Activated naive CD8-positive, alpha-beta T cell treated with anti-CD3 and anti-CD28 coated beads, Interleukin-2, amount 10 ng/mL, durations not matched to agents 7 days and 5 days (primary cell): Measurements from ENCODE around the gene CFAP20. TPM values are rescaled to one million over a fixed set of nuclear protein-coding genes. Genes with fewer than 3 reads are reported as not detected.

Experiments
- ATAC-seq: fragments of 150-1000 bp; cut with Tn5 transposase; one replicate; pipeline ENCODE4 v1.10.0; 2021; ENCODE audit warnings: low read depth, moderate library complexity
- POLR2A ChIA-PET: fragments of 350-600 bp; sonication (Branson Sonifier 250); formaldehyde crosslinking; loops from one replicate; lab custom pipeline; 2021; ENCODE audit warnings: antibody characterized with exemption; lab: Charles Lee
- DNase-seq: peaks from one replicate; pipeline ENCODE4 v3.0.0; 2021
- H3K27ac Mint-ChIP-seq: one replicate; pipeline ENCODE4 v1.8.0; 2022; ENCODE audit warnings: mild to moderate bottlenecking, mixed read lengths
- H3K27me3 Mint-ChIP-seq: one replicate; pipeline ENCODE4 v1.8.0; 2022; ENCODE audit warnings: mild to moderate bottlenecking, moderate library complexity, mixed read lengths
- H3K36me3 Mint-ChIP-seq: one replicate; pipeline ENCODE4 v1.8.0; 2021; ENCODE audit warnings: mild to moderate bottlenecking, mixed read lengths
- H3K4me1 Mint-ChIP-seq: one replicate; pipeline ENCODE4 v1.8.0; 2021; ENCODE audit warnings: mixed read lengths
- H3K4me3 Mint-ChIP-seq: one replicate; pipeline ENCODE4 v1.8.0; 2022; ENCODE audit warnings: mild to moderate bottlenecking, moderate library complexity, mixed read lengths
- H3K9me3 Mint-ChIP-seq: one replicate; pipeline ENCODE4 v1.8.0; 2021; ENCODE audit warnings: mixed read lengths
- total RNA-seq, 2 experiments: library from RNA; stranded (reverse); gene quantifications; one replicate each; pipeline ENCODE4 v1.2.3, GENCODE V29; 2021

The CFAP20 gene
- total RNA-seq, 2 experiments from 2014 or later = 38.5 to 40.6 TPM

DNA sequence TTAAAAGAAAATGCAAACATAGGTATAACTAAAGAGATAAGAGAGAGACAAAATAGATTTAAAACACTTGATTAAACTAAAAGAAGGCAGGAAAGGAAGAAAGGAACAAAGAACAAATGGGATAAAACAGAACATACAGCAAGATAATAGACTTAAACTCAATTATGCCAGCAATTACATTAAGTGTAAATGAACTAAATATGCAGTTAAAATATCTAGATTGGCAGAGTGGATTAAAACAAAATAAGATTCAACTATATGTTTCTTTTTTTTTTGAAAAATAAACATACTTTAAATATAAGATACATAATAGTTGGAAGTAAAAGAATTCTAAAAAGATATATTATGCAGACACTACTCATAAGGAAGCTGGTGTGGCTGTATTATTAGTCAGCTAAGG lies 9.7 kb upstream of the CFAP20 start:
- Mint-ChIP-seq H3K27ac (no peak overlapping the region), H3K9me3 (peaks cover 11% of the 10 kb centered on the region), H3K4me1 (no peaks in the 10 kb centered on the region), H3K4me3 (no peak overlapping the region), H3K36me3 (peaks cover 29% of the 10 kb centered on the region), H3K27me3 (no peaks in the 10 kb centered on the region)
- ATAC-seq (no peak), DNase-seq (no peak)
- POLR2A ChIA-PET = no interaction called here

DNA sequence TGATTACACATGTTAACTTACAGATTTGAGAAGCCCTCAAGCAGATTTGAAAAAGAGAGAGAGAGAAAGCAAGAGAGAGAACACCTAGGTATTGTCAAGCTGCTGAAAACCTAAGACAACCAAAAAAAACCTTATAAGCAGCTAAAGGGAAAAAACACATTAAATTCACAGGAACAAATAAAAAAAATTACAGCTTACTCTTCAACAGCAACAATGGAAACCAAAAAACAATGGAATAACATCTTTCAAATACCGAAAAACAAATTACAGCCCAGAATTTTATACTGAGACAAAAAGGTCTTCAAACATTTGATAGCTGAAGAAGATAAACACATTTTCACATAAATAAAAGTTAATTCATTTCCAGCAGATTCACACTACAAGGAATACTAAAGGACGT lies 8.4 kb upstream of the CFAP20 start:
- no peaks in the 10 kb centered on the region for H3K4me1 Mint-ChIP-seq
- no peak for ATAC-seq

DNA sequence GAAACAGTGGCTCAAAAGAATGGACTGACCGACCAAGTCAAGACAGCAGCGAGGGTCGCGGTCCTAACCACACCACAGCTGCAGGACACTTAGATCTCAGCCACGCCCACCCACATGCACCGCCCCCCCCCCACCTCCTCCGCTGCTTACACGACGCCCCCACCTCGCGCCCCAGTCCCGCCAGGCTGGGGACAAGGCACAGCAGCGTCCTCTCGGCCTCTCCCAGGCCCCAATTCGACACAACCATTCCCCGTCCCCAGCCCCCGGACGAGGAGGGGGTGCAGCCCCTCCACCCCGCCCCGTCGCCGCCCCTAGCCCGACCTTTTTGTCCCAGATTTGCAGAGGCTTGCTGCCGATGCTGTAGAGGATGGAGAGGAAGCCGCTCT lies 477 bp downstream of the CFAP20 start:
- no peaks in the 10 kb centered on the region for H3K9me3 Mint-ChIP-seq
- POLR2A ChIA-PET = interaction anchor here (0.7 to 1.9 kb wide), 10 partner anchors 7 to 499 kb away, joined by 3 to 8 read pairs (median 4); partner anchors contain the start of genes USB1 and ZNF319
- H3K27me3 Mint-ChIP-seq = no peaks in the 10 kb centered on the region
- peak overlapping the region; percentile 90 for H3K27ac Mint-ChIP-seq
- peak overlapping the region; percentile 98 for H3K4me3 Mint-ChIP-seq
- DNase-seq = no peak
- H3K4me1 Mint-ChIP-seq = peaks cover 40% of the 10 kb centered on the region
- no peak for ATAC-seq
- H3K36me3 Mint-ChIP-seq = peaks cover 5% of the 10 kb centered on the region

More for the DNA sequence above, 8.4 kb upstream of the CFAP20 start:
- peaks cover 11% of the 10 kb centered on the region for H3K9me3 Mint-ChIP-seq
- peaks cover 24% of the 10 kb centered on the region for H3K36me3 Mint-ChIP-seq
- H3K27me3 Mint-ChIP-seq = no peaks in the 10 kb centered on the region
- DNase-seq = no peak
- H3K4me3 Mint-ChIP-seq = no peak overlapping the region
- no peak overlapping the region for H3K27ac Mint-ChIP-seq
- POLR2A ChIA-PET = interaction anchor here (1.2 kb wide), 1 partner anchor 8 kb away, joined by 4 read pairs; no protein-coding TSS in a partner anchor

DNA sequence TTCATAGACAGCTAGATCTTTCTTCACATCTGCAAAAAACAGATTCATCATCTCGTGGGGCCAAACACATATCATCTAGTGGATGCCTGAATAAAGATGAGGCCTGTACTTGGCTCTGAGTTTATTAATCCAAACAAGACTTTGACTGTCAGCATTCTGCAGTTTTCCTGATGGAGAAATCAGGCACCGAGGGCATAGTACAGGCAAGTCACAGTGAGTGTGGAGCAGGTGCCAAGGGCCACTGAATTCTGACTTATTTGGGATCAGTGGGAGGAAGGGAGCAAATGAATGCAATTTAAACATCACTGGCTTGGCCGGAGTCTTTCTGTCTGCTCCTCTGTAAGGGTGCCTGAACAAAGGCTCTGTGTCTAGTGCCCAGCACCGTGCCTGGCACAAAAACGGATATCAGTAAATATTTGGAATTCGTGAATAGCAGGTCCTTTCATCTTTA lies 975 bp downstream of the CFAP20 start:
- peak overlapping the region; percentile 90 for H3K27ac Mint-ChIP-seq
- peaks cover 5% of the 10 kb centered on the region for H3K36me3 Mint-ChIP-seq
- H3K9me3 Mint-ChIP-seq = no peaks in the 10 kb centered on the region
- H3K4me1 Mint-ChIP-seq = peaks cover 42% of the 10 kb centered on the region
- no peaks in the 10 kb centered on the region for H3K27me3 Mint-ChIP-seq
- no peak for DNase-seq
- peak overlapping the region; percentile 98 for H3K4me3 Mint-ChIP-seq
- ATAC-seq = no peak
- POLR2A ChIA-PET = interaction anchor here (1.9 kb wide), 1 partner anchor 11 kb away, joined by 4 read pairs; no protein-coding TSS in a partner anchor

DNA sequence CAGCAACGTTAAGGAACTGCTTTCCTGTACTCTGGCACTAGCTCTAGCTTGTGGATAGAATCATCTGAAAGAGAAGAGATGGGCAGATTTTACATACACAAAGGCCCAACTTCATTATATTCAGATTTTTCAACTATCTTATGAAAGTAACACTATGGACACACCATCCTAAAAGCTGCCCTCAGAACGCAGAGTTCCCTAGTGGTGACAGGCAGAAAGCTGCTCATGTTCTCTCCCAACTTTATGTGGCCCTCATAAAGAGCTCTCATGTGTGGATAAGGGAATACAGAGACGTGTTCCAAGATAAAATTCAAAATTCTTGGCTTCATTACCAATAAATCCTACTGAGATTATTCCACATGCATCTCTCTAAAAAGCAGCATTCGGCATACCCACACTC lies 1.5 kb downstream of the CFAP20 start:
- Mint-ChIP-seq H3K4me3 (peak overlapping the region; percentile 98), H3K4me1 (peaks cover 42% of the 10 kb centered on the region), H3K27me3 (no peaks in the 10 kb centered on the region), H3K9me3 (no peaks in the 10 kb centered on the region), H3K36me3 (peaks cover 5% of the 10 kb centered on the region), H3K27ac (peak overlapping the region; percentile 90)
- no peak for ATAC-seq
- POLR2A ChIA-PET = interaction anchor here (0.8 kb wide), 1 partner anchor 103 kb away, joined by 6 read pairs; the partner anchor contains the start of gene MMP15
- no peak for DNase-seq

DNA sequence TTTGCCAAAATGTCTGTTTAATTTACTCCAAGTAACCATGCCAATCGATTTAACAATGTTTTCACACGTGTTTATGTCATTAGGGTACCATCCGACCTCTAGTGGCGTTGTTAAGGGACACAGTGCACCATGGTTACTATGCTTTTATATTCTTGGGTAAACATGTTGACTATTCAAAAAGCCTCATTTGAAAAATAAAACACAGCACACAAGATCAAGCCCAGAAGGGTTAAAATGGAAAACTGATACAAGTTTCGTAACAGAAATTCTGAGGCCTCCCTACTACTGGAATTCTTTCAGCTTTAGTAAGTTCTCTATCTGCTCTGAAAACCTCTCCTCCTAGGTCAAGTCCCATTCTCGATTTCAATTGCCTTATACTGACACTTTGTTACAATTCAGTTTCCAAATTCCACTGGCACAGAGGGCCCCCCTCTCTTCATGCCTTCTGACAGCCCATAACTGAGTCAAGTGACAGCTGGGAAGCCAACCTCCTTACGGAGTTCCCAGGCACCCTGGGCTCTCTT lies 2.1 kb downstream of the CFAP20 start:
- POLR2A ChIA-PET = interaction anchor here (0.8 kb wide), 1 partner anchor 102 kb away, joined by 6 read pairs; the partner anchor contains the start of gene MMP15

DNA sequence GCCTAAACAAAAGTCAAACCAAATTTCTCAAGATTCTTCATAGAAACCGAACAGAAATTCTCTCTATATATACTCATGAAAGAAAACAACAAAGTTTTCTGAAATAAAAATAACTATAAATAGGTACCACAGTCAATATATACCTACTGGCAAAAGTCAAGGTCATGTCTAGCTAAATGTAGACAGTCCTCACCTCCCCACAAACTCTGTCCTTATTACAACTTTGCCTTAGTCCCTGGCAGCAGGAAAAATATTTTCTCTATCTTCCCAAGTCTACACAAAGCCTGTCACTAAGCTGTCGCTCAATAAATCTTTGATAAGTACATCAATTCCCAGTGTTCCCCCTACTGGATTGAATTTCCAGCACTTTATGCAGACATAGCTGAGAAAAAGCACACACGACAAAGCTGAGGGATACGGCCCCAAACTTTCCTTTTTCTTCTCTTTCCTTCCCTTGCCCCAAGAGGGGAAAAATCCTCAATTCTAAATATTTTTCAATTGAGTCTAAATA lies 2.7 kb downstream of the CFAP20 start:
- Mint-ChIP-seq H3K36me3 (peaks cover 5% of the 10 kb centered on the region), H3K27me3 (no peaks in the 10 kb centered on the region), H3K9me3 (no peaks in the 10 kb centered on the region), H3K27ac (no peak overlapping the region), H3K4me3 (peak overlapping the region; percentile 98), H3K4me1 (peaks cover 45% of the 10 kb centered on the region)
- ATAC-seq = no peak
- DNase-seq = no peak
- POLR2A ChIA-PET = no interaction called here

More for the DNA sequence above, 2.1 kb downstream of the CFAP20 start:
- no peak for DNase-seq
- no peaks in the 10 kb centered on the region for H3K9me3 Mint-ChIP-seq
- ATAC-seq = no peak
- no peaks in the 10 kb centered on the region for H3K27me3 Mint-ChIP-seq
- H3K4me3 Mint-ChIP-seq = peak overlapping the region; percentile 98
- H3K36me3 Mint-ChIP-seq = peaks cover 5% of the 10 kb centered on the region
- H3K27ac Mint-ChIP-seq = peak overlapping the region; percentile 6
- peaks cover 42% of the 10 kb centered on the region for H3K4me1 Mint-ChIP-seq

DNA sequence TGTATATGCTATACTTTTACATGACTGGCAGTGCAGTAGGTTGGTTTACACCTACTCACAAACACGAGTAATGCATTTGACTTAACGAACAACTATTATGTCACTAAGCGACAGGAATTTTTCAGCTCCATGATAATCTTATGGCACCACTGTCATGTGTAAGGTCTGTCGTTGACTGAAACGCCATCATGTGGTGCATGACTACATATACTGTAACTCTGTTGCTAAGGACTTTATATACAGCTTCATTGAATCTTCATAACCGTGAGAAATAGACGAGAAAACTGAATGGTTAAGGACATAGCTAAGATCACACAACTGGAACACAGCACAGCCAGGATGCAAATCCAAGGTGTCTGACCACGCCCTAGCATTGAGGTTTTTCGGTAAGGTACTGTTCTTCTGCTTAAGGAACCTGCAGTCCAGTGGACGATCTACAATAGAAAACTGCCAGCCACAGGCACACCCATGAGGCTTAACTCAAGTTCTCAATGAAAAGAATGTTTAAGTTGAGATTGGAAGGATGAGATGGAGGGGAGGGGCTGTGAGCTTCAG lies 3.3 kb downstream of the CFAP20 start:
- Mint-ChIP-seq H3K27me3 (no peaks in the 10 kb centered on the region), H3K9me3 (no peaks in the 10 kb centered on the region), H3K4me3 (no peak overlapping the region), H3K4me1 (peaks cover 46% of the 10 kb centered on the region), H3K27ac (no peak overlapping the region), H3K36me3 (peaks cover 5% of the 10 kb centered on the region)
- POLR2A ChIA-PET = no interaction called here
- ATAC-seq (no peak), DNase-seq (no peak)

DNA sequence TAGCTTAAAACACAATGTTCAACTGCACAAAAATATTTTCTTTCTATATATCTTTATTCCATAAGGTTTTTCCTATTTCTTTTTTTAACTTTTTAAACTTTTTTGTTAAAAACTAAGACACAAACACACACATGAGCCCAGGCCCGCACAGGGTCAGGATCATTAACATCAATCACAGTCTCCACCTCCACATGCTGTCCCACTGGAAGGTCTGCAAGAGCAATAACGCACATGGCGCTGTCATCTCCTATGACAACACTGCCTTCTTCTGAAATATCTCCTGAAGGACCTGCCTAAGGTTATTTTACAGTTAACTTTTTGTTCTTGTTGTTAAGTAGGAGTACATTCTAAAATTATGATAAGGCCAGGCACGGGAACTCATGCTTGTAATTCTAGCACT lies 4.1 kb downstream of the CFAP20 start:
- H3K9me3 Mint-ChIP-seq = no peaks in the 10 kb centered on the region
- DNase-seq (no peak), ATAC-seq (no peak)
- no peak overlapping the region for H3K4me3 Mint-ChIP-seq
- peaks cover 49% of the 10 kb centered on the region for H3K4me1 Mint-ChIP-seq
- peaks cover 6% of the 10 kb centered on the region for H3K36me3 Mint-ChIP-seq
- POLR2A ChIA-PET = no interaction called here
- no peaks in the 10 kb centered on the region for H3K27me3 Mint-ChIP-seq
- H3K27ac Mint-ChIP-seq = no peak overlapping the region

DNA sequence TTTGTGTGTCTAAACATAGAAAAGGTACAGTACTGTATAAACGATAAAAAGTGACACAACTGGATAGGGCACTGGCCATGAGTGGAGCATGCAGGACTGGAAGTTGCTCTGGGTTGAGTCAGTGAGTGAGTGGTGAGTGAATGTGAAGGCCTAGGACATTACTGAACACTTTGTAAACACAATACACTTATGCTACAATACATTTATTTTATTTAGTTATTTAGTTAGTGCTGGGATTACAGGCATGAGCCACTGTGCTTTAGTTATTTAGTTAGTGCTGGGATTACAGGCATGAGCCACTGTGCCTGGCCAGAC lies 4.6 kb downstream of the CFAP20 start:
- DNase-seq (no peak), ATAC-seq (no peak)
- H3K9me3 Mint-ChIP-seq = no peaks in the 10 kb centered on the region
- H3K4me3 Mint-ChIP-seq = no peak overlapping the region
- H3K36me3 Mint-ChIP-seq = peaks cover 6% of the 10 kb centered on the region
- peaks cover 50% of the 10 kb centered on the region for H3K4me1 Mint-ChIP-seq
- POLR2A ChIA-PET = no interaction called here
- no peak overlapping the region for H3K27ac Mint-ChIP-seq
- H3K27me3 Mint-ChIP-seq = no peaks in the 10 kb centered on the region

DNA sequence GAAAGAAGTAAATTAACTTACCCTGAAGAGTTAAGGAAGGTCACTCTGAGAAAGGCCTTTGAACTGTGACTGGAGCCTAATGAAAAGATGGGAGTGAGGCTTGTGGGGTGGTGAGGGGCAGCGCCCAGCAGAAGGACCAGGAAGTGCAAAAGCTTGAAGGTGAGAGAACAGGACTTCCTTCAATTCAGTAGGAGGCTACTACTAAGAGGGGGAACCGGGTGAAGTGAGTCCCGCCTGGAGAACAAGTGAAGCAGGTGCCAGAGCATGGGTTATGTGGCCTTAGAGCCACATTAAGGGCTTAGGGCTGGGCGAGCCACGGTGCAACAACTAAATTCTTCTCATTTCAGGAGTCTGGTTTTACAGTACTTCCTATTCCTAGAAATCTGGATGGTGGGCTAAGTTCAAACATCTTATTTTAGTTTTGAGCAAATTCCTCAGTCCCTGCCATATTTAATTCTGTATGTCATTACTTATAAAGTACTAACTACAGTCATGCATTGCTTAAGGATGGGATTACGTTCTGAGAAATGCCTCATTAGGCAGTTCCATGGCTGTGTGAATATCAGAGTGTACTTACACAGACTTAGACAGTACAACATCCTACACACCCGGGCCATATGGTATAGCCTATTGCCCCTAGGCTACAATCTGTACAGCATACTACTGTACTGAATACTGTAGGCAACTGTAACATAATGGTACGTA lies 5.1 kb downstream of the CFAP20 start:
- Mint-ChIP-seq H3K9me3 (no peaks in the 10 kb centered on the region), H3K4me1 (peaks cover 50% of the 10 kb centered on the region), H3K27ac (peak overlapping the region; percentile 5), H3K27me3 (no peaks in the 10 kb centered on the region), H3K36me3 (peaks cover 4% of the 10 kb centered on the region), H3K4me3 (peak overlapping the region; percentile 7)
- ATAC-seq (no peak), DNase-seq (no peak)
- POLR2A ChIA-PET = no interaction called here

DNA sequence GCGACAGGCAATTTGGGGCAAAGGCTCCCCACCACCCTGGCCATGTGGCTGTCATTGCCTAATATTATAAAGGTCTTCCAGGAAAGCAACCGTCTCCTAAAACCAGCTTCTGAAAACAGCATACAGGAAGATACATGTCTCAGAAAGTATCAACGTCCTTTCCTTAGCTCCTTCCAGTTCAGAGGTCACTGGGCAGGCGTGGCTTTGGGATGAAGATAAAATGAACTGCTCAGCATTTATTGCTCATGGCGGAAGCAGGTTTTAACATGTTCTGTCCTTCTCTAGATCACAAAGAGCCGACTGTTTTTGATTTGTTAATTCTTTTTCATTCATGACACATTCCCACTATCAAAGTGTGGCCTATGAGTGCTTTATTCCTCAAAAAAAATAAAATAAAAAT lies 8.0 kb downstream of the CFAP20 start:
- DNase-seq = no peak
- Mint-ChIP-seq H3K27ac (no peak overlapping the region), H3K4me1 (peaks cover 30% of the 10 kb centered on the region), H3K27me3 (no peaks in the 10 kb centered on the region), H3K9me3 (no peaks in the 10 kb centered on the region), H3K4me3 (no peak overlapping the region), H3K36me3 (peaks cover 4% of the 10 kb centered on the region)
- ATAC-seq = no peak
- POLR2A ChIA-PET = interaction anchor here (1.2 to 1.3 kb wide), 2 partner anchors 8 to 11 kb away, joined by 4 read pairs; partner anchors contain the start of gene CFAP20

DNA sequence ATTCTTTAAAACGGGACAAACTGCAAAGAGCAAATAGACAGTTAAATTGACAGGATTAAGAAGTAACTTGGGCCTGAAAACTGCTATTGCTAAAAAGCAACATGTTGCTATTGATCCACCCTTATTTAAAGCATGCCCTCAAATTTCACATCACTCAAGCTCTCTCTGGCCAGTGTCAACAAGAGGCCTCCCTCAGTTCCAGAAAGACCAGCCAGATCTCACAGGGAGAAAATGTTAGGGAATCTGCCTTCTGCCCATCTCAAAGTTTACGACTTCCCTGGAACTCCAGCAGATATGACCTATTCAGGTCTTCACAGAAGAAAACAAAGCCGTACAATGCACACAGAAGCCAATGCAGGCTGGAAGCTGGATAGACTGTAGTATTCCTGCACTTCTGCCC lies 8.9 kb downstream of the CFAP20 start:
- no peak overlapping the region for H3K27ac Mint-ChIP-seq
- no peaks in the 10 kb centered on the region for H3K9me3 Mint-ChIP-seq
- no peaks in the 10 kb centered on the region for H3K27me3 Mint-ChIP-seq
- POLR2A ChIA-PET = no interaction called here
- no peak overlapping the region for H3K4me3 Mint-ChIP-seq
- H3K4me1 Mint-ChIP-seq = peaks cover 25% of the 10 kb centered on the region
- DNase-seq (no peak), ATAC-seq (no peak)
- H3K36me3 Mint-ChIP-seq = peaks cover 5% of the 10 kb centered on the region
